Superior temporal gyrus (tissue), 1 donor: ENCODE data around the gene CBY2.

Experiments used
- DNase-seq: peaks from one replicate; pipeline ENCODE4 v3.0.0-alpha.2; 2016; ENCODE audit errors: extremely low spot score

CBY2 gene

DNA sequence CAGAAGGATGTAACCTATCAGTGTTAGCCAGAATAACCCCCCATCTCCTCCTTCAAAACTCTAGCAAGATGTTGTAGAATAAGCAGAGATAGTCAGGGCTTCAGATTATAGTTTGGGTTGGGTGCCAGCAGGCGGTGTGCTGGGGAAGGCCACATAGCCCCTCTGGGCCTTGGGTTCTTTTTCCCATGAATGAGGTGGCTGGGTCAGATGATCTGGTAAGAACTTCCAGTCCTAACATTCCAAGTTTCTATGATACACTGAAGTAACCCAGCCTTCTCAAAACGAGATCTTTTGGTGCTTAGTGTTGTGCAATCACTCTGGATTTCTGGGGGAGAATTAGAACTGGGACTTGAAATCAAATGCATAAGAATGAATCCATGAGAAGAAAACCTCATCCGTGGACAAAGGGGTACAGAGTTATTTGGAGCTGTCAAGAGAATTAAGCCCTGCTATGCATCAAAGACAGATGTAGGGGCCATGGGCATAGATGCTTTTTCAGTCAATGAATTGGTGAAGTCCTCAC is 810 bp downstream of the CBY2 start:
- no peak for DNase-seq

DNA sequence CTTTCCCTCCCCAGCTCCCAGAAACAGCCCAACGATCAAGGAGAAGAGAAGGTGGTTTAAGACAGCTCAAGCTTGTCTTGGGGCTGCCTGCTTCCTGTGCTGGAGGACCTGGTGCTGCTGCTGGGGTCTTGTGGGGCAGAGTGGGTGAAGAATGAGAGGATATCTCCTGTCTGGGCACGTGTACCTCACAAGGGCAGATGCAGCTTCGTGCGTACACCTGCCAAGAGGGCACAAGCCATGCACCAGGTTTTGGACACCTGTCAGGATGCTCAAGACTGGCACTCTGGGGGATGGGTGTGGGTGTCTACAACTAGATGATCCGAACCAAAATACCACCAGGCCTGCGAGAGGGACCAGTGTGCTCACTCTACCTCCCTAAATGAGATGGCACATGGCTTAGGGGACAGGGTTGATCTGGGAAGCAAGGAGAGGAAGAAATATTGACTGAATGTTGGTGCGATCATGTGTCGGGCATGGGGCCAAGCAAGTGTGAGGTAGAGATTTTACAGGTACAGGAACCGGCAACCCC is 2.2 kb downstream of the CBY2 start:
- no peak for DNase-seq

DNA sequence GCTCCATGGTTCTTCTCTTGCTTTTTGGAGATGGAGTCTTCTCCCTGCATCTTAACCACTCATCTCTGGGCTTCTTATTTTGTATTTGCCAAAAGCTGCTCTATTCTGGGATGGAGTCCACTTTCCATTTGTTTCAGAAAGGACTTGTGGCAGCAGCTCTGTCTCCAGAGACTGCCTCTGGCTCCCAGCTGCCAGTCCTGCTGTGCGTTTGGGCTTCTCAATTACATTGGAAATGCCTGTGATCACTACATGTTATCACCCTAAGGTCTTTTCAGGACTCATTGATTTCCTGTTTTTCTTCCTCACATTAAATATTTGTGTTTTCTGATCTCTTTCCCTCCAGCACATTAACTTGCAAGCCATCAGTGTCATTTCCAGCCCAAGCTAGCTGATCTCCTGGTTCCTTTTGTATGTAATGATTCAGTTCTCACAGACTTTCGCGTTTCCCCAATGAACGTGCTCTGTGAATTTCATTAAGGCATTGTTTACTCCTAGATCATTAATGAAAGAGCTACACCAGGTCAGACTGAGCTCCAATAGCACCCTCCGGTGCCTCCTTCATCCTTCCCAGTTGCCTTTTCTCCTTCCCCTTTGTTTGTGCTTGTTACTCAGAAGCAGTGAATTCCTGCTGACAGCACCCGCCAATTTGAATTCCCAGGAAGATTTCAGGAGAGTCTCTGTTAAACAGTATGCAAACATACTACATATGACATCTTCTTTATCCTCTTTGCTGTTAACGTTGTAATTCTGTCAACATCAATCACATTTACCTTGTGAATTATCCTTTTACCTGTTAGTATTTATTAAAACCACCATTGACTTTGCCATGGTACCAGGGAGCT is 3.0 kb downstream of the CBY2 start:
- DNase-seq = no peak

DNA sequence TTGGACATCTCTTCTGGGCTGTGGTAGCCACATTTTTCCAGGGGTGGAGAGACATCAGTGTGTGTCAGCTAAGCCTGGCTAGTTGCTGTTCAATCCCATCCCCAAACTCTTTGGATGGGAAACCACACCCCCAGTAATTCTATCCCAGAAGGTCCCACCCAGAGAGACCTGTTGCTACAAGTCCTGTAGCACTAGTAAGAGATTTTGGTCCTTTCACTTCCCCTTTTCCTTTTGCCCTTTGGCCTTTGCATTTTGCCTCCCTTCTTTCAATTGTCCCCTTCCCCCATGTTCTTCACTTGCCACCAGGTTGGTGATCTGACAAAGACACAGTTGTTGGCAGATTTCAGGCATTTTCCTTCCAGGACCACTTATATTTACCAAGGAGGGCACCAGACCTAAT is 3.8 kb downstream of the CBY2 start:
- no peak for DNase-seq

DNA sequence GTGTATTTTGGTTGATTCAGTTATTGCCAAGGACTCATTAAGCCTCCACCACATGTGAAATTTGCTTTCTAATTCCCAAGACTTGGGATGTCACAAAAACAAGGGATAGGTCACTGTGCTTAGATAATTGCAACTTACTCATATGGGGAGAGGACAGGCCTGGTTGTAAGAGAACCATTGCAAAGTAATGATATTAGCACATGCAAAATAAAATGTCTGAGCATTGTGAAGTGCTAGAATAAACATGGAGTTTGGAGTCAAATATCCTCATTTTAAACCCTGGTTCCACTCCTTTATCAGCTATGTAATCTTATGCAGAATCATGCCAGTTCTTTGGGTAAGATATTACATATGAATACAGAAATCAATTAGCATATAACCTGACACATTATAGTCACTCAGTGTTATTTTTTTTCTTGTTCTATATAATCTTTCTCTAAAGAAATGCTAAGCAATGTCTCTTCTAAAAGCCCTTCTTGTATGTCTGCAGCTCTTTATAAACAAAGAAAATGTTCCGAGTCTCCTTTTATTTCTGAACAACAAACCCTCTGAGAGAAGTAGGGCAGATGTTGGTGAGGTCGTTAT is 5.5 kb downstream of the CBY2 start:
- no peak for DNase-seq

DNA sequence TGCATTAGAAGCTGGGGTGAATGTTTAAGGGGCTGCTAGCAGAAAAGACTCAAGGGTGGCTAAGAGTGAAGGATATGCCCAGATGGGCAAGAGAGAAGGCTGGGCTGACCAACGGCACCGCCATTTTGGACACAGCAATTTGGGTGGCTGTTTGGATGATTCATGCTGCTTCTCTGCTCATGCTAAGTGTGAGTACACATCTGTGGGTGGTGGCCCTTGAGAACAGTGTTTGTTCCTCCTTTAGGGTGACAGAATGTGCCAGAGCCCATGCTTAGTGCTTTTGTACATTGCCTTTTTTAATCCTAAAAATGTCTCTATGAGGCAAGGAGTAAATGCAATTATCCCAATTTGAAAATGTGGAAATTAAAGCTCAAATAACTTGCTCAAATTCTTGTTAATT is 9.8 kb downstream of the CBY2 start:
- DNase-seq = peak; percentile 39

DNA sequence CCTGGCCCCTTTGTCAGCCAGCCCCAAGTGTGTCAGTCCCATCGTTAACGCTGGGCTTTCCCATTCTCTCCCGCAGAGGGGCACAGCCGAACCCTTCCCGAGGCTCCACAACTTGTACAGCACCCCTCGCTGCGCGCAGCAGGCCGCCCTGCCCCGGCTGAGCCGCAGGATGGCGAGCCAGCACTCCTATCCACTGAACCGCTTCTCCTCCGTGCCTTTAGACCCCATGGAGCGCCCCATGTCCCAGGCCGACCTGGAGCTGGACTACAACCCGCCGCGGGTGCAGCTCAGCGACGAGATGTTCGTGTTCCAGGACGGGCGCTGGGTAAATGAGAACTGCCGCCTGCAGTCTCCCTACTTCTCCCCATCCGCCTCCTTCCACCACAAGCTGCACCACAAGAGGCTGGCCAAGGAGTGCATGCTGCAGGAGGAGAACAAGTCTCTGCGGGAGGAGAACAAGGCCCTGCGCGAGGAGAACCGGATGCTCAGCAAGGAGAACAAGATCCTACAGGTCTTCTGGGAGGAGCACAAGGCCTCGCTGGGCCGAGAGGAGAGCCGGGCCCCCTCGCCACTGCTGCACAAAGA is 11.1 kb downstream of the CBY2 start:
- no peak for DNase-seq

DNA sequence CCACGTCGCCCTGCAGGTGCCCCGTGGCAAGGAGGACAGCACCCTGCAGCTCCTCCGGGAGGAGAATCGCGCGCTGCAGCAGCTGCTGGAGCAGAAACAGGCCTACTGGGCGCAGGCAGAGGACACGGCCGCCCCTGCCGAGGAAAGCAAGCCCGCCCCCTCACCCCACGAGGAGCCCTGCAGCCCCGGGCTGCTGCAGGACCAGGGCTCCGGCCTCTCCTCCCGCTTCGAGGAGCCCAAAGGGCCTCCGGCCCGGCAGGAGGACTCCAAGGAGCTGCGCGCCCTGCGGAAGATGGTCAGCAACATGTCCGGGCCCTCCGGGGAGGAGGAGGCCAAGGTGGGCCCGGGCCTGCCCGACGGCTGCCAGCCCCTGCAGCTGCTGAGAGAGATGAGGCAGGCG is 11.6 kb downstream of the CBY2 start:
- DNase-seq = no peak

DNA sequence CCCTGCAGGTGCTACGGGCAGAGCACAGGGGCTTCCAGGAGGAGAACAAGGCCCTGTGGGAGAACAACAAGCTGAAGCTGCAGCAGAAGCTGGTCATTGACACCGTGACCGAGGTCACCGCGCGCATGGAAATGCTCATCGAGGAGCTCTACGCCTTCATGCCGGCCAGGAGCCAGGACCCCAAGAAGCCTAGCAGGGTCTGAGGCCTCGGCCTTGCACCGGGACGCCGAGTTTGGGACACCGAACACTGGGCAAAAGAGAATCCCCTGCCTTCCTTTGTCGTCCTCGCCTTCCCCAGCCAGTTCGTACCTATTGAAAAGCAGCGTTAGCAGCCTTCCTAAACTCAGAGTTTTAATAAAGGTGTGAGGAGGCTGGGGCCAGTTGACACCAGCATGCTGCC is 12.1 kb downstream of the CBY2 start:
- no peak for DNase-seq

DNA sequence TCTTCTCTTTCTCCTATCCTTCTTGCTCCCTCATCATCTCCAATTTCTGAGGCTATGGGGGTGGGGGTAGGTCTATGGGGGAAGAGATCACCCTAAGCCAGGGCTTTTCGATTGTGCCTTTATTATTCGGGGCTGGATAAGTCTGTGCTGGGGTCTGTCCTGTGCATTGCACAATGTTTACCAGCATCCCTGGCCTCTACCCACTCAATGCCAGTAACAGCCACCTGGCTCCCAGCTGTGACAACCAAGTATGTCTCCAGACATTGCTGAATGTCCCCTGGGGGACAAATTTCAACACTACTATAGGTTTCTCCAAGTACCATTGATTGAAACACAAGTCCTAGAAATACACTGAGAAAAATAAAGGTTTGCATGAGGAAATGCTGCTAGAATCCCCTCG is 13.2 kb downstream of the CBY2 start:
- no peak for DNase-seq

DNA sequence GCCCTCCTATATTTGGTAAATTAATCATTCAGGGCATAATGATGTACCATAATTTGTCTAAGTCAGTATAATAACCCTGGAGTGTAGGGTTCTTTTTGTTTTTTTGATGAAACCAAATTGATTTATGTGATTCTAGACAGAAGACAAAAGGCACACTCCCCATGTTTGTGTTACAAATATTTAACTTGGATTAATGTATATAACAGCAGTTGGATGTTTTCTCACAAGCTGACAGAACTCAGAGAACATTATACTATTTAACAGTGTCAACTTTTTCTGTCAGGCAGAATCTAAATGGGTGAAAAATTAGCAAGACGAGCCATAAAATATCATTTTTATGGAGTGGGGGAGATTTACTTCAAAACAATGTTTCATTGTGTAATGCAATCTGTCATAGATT is 15.2 kb downstream of the CBY2 start:
- no peak for DNase-seq

DNA sequence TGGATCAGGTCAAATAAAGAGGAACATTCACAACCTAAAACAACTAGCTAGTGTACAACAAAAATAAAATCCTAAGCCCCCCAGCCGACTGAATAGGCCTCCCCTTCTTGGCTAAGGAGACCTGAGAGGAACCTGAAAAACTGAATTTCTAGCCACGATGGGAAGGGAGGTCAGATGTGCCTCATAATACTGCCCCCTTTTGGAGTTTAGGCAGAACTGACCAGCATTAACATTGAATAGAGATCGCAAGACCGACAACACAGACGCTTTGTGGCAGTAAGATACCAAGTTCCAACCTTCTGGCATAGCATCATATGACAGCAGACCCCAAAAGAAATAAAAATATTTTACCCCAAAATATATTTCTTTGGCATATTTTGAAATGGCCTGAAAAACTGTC is 15.9 kb downstream of the CBY2 start:
- no peak for DNase-seq

DNA sequence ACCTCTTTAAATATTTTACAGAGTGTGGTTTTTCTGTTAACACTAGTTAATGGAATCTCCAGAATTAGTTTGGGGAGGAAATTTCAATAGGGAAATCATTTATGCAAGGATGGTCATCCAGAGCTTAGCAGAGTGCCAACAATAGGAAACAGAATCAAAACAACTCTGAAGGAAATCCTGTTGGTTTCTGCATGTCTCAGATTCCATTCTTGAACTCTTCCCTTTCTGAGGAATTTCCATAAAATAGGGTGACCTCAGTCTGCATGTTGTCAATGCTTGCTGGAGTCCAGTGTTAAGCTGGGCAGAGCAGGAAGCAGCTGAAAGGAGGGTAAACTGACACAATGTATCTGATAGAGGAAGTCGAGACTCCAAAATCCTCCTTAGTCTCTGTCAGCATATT is 16.9 kb downstream of the CBY2 start:
- DNase-seq = no peak

DNA sequence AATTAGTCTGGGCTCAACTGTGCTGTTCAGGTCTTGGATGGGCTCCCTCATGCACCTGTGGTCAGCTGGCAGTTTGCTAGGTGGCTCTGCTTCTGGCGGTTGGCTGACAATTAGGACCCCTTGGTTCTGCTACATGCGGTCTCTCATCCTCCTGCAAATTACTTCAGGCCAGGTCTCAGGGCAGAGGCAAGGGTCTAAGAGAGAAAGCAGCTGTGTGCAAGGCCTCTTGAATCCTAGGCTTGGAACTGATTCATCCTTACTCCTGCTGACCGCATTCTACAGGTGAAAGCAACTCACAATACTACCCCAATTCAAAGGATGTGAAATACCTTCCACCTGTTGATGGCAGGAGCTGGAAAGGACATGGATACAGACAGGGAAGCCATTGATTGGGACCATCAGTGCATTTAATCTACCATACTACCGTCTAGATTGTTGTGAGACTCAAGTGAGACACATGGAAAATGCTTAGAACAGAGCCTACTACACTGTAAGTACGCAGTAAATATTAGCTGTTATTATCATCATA is 19.1 kb downstream of the CBY2 start:
- DNase-seq = no peak

DNA sequence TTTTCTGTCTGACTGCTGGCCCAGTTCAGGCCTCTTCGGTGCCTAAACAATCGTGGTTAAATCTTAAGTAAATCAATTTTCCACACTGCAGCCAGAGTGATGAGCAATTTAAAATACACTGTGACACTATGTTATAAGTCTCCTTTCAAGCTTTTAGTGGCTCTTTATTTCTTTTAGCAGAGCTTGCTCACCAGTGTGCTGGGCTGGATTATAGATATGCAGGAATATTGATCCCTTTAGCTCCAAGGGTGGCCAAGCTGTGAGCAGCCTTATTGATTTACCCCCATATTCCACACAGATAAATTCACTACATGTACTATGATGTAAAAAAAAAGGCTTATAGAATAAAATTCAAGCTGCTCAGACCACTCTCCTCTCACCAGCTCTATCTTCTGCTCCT is 21.7 kb downstream of the CBY2 start:
- no peak for DNase-seq

DNA sequence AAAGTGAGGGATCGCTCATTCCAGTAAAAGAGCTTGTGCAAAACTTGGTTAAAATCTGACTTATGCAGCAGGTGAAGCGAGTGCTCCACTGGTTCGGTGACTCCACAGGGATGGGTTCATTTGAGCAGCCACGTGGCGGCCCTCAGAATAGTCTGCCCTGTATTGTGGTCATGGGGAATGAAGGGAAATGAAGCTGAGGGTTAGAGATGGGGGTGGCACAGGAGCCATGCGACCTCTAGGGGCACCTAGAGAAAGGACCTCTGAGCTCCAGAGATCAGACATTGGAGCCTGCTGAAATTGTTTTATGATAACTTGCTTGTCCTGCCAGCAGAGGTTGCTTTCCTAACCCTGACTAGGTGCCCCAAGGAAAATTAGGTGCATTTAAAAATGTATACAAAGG is 26.6 kb downstream of the CBY2 start:
- DNase-seq = no peak

DNA sequence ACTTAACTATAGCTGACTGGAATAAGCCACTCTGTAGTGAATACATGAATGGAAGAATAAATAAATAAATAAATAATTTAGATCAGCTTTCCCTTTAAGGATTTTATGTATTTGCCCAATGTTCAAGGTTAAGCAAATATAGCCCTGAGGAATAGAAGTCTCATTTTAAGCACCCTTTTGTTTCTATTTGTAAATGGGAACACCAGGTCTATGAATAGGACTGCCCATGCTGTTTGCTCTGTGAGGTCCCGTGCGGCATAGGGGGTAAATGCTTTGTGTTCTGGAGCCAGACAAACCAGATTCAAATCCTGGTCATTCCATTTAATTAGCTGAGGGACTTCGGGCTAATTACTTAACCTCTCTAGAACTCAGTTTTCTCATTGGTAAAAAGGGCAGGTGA is 29.3 kb downstream of the CBY2 start:
- DNase-seq = no peak

DNA sequence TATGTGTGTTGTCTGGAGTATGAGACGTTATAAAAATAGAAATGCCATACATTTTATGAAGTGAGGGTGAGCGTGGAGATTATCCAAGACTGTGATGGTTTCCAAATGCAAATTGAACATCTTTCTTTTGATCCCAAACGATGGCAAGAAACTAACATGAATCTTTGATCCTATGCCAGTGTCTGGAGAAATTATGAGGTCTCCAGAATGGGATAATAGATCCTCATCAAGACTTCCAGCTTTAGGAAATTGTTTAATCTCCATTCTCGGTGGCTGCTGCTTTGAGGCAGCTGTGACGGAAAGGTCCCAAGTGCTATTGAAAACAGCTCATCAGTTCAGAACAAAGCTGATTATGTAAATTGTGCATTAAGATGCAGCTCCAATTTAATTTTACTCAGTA is 30.8 kb downstream of the CBY2 start:
- no peak for DNase-seq

DNA sequence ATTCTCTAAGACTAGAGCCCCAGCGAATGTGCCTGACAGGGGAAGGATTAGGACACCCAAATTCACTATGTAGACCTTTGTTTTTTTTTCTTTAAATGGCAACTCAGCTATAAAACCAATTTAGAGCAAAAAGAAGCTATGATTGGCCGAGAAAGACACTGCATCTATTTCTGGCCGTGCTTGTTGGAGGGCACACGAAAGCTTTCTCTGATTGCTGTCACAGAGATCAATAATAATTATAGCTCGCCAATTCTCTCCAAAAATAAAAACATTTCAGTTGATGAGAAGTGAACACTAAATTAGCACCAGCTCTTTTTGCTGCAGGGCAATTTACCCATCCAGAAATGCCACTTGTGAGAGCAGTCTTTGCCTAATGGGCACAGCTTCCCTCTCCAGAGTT is 31.2 kb downstream of the CBY2 start:
- DNase-seq = peak; percentile 17

DNA sequence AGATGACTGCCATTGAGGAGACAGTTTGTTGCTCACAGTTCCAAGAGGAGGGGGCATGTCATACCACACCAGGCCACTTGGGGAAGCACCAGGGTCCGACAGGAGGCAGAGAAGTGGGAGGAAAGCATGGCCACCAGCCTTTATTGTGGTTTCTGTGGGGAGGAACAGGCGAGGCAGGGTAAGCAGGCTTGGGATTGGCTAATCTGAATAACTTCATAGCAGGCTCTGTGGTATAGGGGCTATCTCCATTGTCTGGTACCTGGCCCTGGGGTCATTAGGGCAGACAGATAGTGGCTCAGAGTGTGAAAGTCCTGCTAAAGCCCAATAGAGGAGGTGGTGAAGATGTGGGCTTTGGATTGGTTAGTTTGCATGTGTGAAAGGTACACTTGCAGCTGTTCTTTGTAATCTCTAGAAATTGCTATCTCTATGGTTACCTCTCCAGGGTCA is 35.5 kb downstream of the CBY2 start:
- DNase-seq = no peak

DNA sequence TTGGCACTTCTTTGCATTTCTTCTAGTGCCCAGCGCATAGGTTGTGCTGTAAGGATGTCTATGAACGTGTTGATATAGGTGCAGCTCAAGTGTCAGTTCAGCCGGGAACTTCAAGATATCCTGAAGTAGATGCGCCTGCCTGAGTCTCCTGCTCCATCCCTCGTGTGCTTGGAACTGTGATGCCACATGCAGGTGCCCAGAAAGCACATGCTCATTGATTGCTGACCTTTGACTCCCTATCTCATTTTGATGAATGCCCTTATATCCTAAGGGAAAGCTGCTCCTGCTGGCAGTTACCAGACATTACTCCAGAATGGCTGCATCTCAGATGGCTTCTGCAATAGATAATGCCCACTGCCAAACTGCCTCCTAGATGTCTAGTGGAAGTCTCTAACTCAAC is 40.9 kb downstream of the CBY2 start:
- no peak for DNase-seq

DNA sequence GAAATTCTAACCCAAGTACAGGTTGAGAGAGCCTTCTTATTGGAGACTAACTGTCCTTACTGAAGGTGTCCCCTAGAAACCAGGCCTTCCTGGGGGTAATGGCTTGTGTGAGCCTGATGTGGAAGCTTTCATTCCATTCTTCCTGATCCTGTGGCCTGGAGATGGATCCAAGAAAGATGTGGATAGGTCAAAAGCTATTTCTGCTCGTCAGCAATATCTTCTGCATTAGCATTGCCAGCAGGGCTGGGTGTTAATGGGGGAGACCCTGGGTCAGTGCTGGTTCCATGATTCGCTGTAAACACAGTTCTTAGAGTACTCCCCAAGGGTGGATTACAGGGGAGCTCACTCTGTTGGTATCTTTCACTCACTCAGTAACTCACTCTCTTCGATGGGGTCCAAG is 42.9 kb downstream of the CBY2 start:
- no peak for DNase-seq

DNA sequence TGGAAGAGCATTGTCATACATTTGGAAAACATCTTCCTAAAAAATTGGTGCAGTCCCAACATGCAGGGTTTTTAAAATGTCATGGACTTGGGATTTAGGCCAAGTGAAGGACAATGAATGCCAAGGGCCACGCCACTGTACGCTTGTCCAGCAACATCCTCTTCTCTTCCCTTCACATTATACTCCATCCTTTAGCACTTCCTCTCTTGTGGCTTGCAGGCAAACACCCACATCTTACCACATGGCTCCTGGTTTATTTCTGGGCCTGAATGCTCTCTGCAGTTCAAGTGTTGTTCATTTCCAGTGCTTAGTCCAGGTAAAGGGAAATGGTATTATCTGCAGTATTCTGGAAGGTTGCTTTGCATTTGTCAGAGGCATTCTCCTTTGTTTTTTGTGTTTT is 45.0 kb downstream of the CBY2 start:
- DNase-seq = peak; percentile 18
